Measurements from ENCODE around the gene TRMT10A. TPM values are rescaled to one million over a fixed set of nuclear protein-coding genes. Genes with fewer than 3 reads are reported as not detected.
A peak's percentile ranks its signal among the peaks of the same experiment; 100 is the strongest.

The TRMT10A gene
- total and polyA plus RNA-seq, 2 of the 13 experiments (the other 11 are each of a cell fraction or from before 2014, with no cell fraction given): 3.9 to 12.6 TPM

DNA sequence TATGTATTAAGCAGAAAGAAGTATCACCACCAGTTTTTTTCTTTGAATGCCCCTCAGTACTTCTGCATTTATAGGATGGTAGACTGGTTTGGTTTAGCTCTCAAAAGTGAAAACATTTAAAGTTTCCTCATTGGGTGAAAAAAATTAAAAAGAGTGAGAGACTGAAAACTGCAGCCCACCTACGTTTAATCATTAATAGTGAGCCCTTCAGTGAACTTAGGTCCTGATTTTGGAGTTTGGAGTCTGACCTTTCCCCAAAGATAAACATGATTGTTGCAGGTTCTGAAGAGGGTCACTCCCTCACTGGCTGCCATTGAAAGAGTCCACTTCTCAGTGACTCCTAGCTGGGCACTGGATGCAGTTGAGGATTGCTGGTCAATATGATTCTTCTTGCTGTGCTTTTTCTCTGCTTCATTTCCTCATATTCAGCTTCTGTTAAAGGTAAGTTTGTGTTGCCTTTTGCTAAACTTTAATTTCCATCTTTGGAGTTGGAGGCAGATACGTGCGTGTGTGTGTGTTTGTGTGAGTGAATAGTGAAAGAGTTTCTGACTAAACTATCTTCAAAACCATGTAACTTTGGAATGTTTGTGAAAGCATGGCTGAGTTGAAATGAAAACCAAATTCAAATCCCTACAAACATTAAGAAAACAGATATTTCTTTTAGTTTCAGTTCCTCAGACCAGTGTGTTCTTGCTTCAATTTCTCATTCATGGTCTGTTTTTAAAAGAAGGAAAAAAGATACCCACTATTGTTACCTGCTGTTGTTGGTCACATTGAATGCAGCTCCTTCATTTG, 10.9 kb upstream of the TRMT10A start, which contains the start of gene MTTP (continued):
- TF ChIP-seq CREM (IDR thresholded peaks at IDR 0.05) (peak; percentile 69), CREM (CRISPR knock-in tag; IDR thresholded peaks at IDR 0.05) (no peak), CREB1 (IDR thresholded peaks at IDR 0.05) (no peak), CREB1 (CRISPR knock-in tag; IDR thresholded peaks at IDR 0.05) (peak; percentile 75), KLF12 (CRISPR knock-in tag; IDR thresholded peaks at IDR 0.05; ENCODE audit: borderline replicate concordance) (peak; percentile 73; the same call in 1 of the 2 replicates), HOXA9 (CRISPR knock-in tag; IDR thresholded peaks at IDR 0.05; ENCODE audit: borderline replicate concordance) (no peak), DNMT1 (CRISPR knock-in tag; IDR thresholded peaks at IDR 0.05) (no peak), ZNF225 (CRISPR knock-in tag; IDR thresholded peaks at IDR 0.05) (no peak), ZNF33A (CRISPR knock-in tag; IDR thresholded peaks at IDR 0.05; ENCODE audit: borderline replicate concordance) (no peak), KLF11 (CRISPR knock-in tag; IDR thresholded peaks at IDR 0.05) (no peak), CC2D1A (CRISPR knock-in tag; IDR thresholded peaks at IDR 0.05) (no peak), CCAR2 (optimal IDR thresholded peaks at IDR 0.05; ENCODE audit: low read depth, low read length) (no peak), SIX1 (CRISPR knock-in tag; IDR thresholded peaks at IDR 0.05; ENCODE audit: borderline replicate concordance) (no peak), HDAC2 (CRISPR knock-in tag; IDR thresholded peaks at IDR 0.05) (peak; percentile 86)
- TF ChIP-seq, protein P1, sequence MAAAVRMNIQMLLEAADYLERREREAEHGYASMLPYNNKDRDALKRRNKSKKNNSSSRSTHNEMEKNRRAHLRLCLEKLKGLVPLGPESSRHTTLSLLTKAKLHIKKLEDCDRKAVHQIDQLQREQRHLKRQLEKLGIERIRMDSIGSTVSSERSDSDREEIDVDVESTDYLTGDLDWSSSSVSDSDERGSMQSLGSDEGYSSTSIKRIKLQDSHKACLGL (CRISPR knock-in tag; IDR thresholded peaks at IDR 0.05): no peak
- TF ChIP-seq, protein P2, sequence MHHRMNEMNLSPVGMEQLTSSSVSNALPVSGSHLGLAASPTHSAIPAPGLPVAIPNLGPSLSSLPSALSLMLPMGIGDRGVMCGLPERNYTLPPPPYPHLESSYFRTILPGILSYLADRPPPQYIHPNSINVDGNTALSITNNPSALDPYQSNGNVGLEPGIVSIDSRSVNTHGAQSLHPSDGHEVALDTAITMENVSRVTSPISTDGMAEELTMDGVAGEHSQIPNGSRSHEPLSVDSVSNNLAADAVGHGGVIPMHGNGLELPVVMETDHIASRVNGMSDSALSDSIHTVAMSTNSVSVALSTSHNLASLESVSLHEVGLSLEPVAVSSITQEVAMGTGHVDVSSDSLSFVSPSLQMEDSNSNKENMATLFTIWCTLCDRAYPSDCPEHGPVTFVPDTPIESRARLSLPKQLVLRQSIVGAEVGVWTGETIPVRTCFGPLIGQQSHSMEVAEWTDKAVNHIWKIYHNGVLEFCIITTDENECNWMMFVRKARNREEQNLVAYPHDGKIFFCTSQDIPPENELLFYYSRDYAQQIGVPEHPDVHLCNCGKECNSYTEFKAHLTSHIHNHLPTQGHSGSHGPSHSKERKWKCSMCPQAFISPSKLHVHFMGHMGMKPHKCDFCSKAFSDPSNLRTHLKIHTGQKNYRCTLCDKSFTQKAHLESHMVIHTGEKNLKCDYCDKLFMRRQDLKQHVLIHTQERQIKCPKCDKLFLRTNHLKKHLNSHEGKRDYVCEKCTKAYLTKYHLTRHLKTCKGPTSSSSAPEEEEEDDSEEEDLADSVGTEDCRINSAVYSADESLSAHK (CRISPR knock-in tag; IDR thresholded peaks at IDR 0.05; ENCODE audit: borderline replicate concordance): no peak
- TF ChIP-seq, protein P3, sequence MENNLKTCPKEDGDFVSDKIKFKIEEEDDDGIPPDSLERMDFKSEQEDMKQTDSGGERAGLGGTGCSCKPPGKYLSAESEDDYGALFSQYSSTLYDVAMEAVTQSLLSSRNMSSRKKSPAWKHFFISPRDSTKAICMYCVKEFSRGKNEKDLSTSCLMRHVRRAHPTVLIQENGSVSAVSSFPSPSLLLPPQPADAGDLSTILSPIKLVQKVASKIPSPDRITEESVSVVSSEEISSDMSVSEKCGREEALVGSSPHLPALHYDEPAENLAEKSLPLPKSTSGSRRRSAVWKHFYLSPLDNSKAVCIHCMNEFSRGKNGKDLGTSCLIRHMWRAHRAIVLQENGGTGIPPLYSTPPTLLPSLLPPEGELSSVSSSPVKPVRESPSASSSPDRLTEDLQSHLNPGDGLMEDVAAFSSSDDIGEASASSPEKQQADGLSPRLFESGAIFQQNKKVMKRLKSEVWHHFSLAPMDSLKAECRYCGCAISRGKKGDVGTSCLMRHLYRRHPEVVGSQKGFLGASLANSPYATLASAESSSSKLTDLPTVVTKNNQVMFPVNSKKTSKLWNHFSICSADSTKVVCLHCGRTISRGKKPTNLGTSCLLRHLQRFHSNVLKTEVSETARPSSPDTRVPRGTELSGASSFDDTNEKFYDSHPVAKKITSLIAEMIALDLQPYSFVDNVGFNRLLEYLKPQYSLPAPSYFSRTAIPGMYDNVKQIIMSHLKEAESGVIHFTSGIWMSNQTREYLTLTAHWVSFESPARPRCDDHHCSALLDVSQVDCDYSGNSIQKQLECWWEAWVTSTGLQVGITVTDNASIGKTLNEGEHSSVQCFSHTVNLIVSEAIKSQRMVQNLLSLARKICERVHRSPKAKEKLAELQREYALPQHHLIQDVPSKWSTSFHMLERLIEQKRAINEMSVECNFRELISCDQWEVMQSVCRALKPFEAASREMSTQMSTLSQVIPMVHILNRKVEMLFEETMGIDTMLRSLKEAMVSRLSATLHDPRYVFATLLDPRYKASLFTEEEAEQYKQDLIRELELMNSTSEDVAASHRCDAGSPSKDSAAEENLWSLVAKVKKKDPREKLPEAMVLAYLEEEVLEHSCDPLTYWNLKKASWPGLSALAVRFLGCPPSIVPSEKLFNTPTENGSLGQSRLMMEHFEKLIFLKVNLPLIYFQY (CRISPR knock-in tag; IDR thresholded peaks at IDR 0.05; ENCODE audit: borderline replicate concordance): peak; percentile 59; the same call in 1 of the 2 replicates

Measured in HepG2 (cell line).